Sigmoid colon (tissue), 4 donors: ENCODE measurements around the gene DUSP14.

Experiments
- CTCF ChIP-seq, 4 experiments: fragments of 450-650 bp in 3 of 4; fragments of 200-600 bp in 1 of 4; IDR thresholded peaks; one replicate each; pipeline ENCODE4 v1.5.1; 2016 to 2019; ENCODE audit warnings: antibody characterized with exemption in 4 of 4, mild to moderate bottlenecking in 3 of 4, moderate library complexity in 2 of 4
- EP300 ChIP-seq, 4 donors: sonication (generic); formaldehyde crosslinking; IDR thresholded peaks; one replicate each; pipeline ENCODE4 v1.6.1; 2017; ENCODE audit warnings: antibody characterized with exemption in 4 of 4
- POLR2AphosphoS5 ChIP-seq, 4 donors: sonication (generic); formaldehyde crosslinking; IDR thresholded peaks; one replicate each; pipeline ENCODE4 v1.6.1; 2017; ENCODE audit warnings: antibody characterized with exemption in 4 of 4

GRCh38 chr17:37505333-37505732 is 15.6 kb downstream of the DUSP14 start:
- no peak for TF ChIP-seq CTCF (IDR thresholded peaks at IDR 0.05)
- no peak for TF ChIP-seq POLR2AphosphoS5 (IDR thresholded peaks at IDR 0.05)
- TF ChIP-seq EP300 (IDR thresholded peaks at IDR 0.05), result no peak
